ENCODE data around the gene CDYL2.

DNA sequence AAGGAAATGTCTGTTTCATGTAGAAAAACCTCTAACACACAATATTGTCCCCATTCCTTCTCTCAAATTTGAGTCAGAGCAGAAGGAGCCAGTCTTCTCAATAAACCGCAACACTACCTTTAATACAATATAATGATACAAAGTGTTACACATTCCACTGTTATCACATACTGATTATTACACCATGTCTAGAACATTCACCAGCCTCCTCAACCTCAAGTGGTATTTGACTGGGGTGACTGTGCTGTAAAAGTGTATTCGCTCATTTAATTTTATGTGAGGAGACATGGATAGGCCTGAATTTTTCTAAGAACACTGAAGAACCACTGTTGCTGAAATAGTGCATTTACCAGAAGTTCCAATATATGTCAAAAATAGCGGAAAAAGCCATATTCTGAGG is 10.3 kb downstream of the CDYL2 start:
- TF ChIP-seq EZH2 (IDR thresholded peaks at IDR 0.05) (no peak), POLR2AphosphoS5 (IDR thresholded peaks at IDR 0.05; ENCODE audit: borderline replicate concordance, low read depth, low read length) (no peak)
